Stimulated activated CD8-positive, alpha-beta memory T cell treated with anti-CD3 and anti-CD28 coated beads, Interleukin-7, amount 100 ng/mL, for 4 hours (primary cell): ENCODE measurements around the gene ATP6V1E1.

ENCODE experiments used
- DNase-seq, 2 donors: peaks; one replicate each; pipeline ENCODE4 v3.0.0-alpha.2; 2020; ENCODE audit warnings: low read depth in 2 of 2

The ATP6V1E1 gene

GRCh38 chr22:17542452-17542851 lies 86.1 kb downstream of the ATP6V1E1 start:
- no peak for DNase-seq
